Urinary bladder (tissue), 4 donors: ENCODE results near the gene ORC5. TPM values are rescaled to one million over a fixed set of nuclear protein-coding genes. Genes with fewer than 3 reads are reported as not detected.
"Not testable (repeated sequence)": the region's sequence is repeated elsewhere in the genome, so short reads cannot be mapped to it uniquely, and the experiment has no call there.

Experiments used
- DNase-seq: peaks from one replicate; pipeline ENCODE4 v3.0.0-alpha.2; 2015; ENCODE audit errors: extremely low spot score
- H3K27ac ChIP-seq: one replicate; pipeline ENCODE4 v1.5.1; 2013; ENCODE audit warnings: low read depth, mild to moderate bottlenecking, moderate library complexity
- H3K36me3 ChIP-seq: one replicate; pipeline ENCODE4 v1.6.1; 2013; ENCODE audit warnings: mild to moderate bottlenecking, moderate library complexity; ENCODE audit not compliant: insufficient read depth
- H3K4me1 ChIP-seq: one replicate; pipeline ENCODE4 v1.6.1; 2013; ENCODE audit warnings: mild to moderate bottlenecking, moderate library complexity; ENCODE audit not compliant: insufficient read depth
- H3K4me3 ChIP-seq: one replicate; pipeline ENCODE4 v1.5.1; 2013; ENCODE audit warnings: low read depth, low read length
- WGBS: extraction: QIAGEN DNeasy Blood & Tissue Kit; methylation state at CpG from one replicate; pipeline ENCODE4 v1.1.7; 2013; 5-methylcytosine and 5-hydroxymethylcytosine counted together
- polyA plus RNA-seq: library from polyadenylated mRNA; stranded (reverse); fragments of 200-250 nt; gene quantifications from one replicate; pipeline ENCODE4 v1.2.3, GENCODE V29; 2013
- total RNA-seq: library from RNA; depleted of rRNA; stranded (reverse); fragments of >200 nt; gene quantifications from one replicate; pipeline ENCODE4 v1.2.3, GENCODE V29; 2014
- donor health status: healthy with polysubstance abuse.
- donor health status: healthy.

ORC5 gene
- total and polyA plus RNA-seq, 2 donors = 12.3 to 47.6 TPM

- Histone ChIP-seq H3K4me1 (no peaks in the 10 kb centered on the region), H3K27ac (no peak overlapping the region), H3K36me3 (no peaks in the 10 kb centered on the region), H3K4me3 (no peak overlapping the region)
- DNase-seq = no peak
- WGBS = 64% methylated on average over 1 of the region's 1 CpG
Observed at GRCh38 chr7:104225451-104225850, 17.6 kb upstream of the ORC5 start.

- no peaks in the 10 kb centered on the region for H3K36me3 ChIP-seq
- H3K4me1 ChIP-seq = no peaks in the 10 kb centered on the region
- no peak for DNase-seq
- H3K27ac ChIP-seq = no peak overlapping the region
- H3K4me3 ChIP-seq = no peak overlapping the region
- 65% methylated on average over 4 of the region's 4 CpGs for WGBS
Observed at GRCh38 chr7:104217620-104218019, 9.8 kb upstream of the ORC5 start.

- H3K27ac ChIP-seq = no peak overlapping the region
- peaks cover 2% of the 10 kb centered on the region for H3K4me1 ChIP-seq
- WGBS = 61% methylated on average over 4 of the region's 4 CpGs
- H3K36me3 ChIP-seq = no peaks in the 10 kb centered on the region
- no peak for DNase-seq
- no peak overlapping the region for H3K4me3 ChIP-seq
Observed at GRCh38 chr7:104209063-104209462, 1.2 kb upstream of the ORC5 start.

- Histone ChIP-seq H3K27ac (no peak overlapping the region), H3K4me1 (peaks cover 2% of the 10 kb centered on the region), H3K4me3 (peak overlapping the region; percentile 50), H3K36me3 (no peaks in the 10 kb centered on the region)
- DNase-seq = no peak
- 23% methylated on average over 7 of the region's 7 CpGs for WGBS
Observed at GRCh38 chr7:104208421-104208780, 588 bp upstream of the ORC5 start.

- no peak for DNase-seq
- WGBS = under 1% methylated on average over 10 of the region's 10 CpGs
- peak overlapping the region; percentile 12 for H3K27ac ChIP-seq
- H3K36me3 ChIP-seq = no peaks in the 10 kb centered on the region
- H3K4me3 ChIP-seq = peak overlapping the region; percentile 50
- peaks cover 2% of the 10 kb centered on the region for H3K4me1 ChIP-seq
Observed at GRCh38 chr7:104207348-104207730, 474 bp downstream of the ORC5 start.

GRCh38 chr7:104206841-104207240 lies 972 bp downstream of the ORC5 start:
- Histone ChIP-seq H3K36me3 (no peaks in the 10 kb centered on the region), H3K4me1 (peaks cover 2% of the 10 kb centered on the region), H3K27ac (no peak overlapping the region), H3K4me3 (peak overlapping the region; percentile 50)
- no peak for DNase-seq
- WGBS = 36% methylated on average over 6 of the region's 6 CpGs

- no peak overlapping the region for H3K27ac ChIP-seq
- no peak for DNase-seq
- H3K36me3 ChIP-seq = peaks cover 1% of the 10 kb centered on the region
- no peak overlapping the region for H3K4me3 ChIP-seq
- H3K4me1 ChIP-seq = no peaks in the 10 kb centered on the region
- WGBS = 84% methylated on average over 6 of the region's 6 CpGs
Observed at GRCh38 chr7:104198673-104199278, 9.0 kb downstream of the ORC5 start.

GRCh38 chr7:104196161-104196560 lies 11.7 kb downstream of the ORC5 start:
- WGBS = 92% methylated on average over 2 of the region's 2 CpGs
- no peaks in the 10 kb centered on the region for H3K4me1 ChIP-seq
- no peak for DNase-seq
- H3K27ac ChIP-seq = no peak overlapping the region
- H3K4me3 ChIP-seq = no peak overlapping the region
- peaks cover 6% of the 10 kb centered on the region for H3K36me3 ChIP-seq

- Histone ChIP-seq H3K27ac (no peak overlapping the region), H3K36me3 (peaks cover 10% of the 10 kb centered on the region), H3K4me3 (no peak overlapping the region), H3K4me1 (no peaks in the 10 kb centered on the region)
- DNase-seq = no peak
- 98% methylated on average over 1 of the region's 1 CpG for WGBS
Observed at GRCh38 chr7:104192434-104192833, 15.4 kb downstream of the ORC5 start.

GRCh38 chr7:104185346-104185745 lies 22.5 kb downstream of the ORC5 start:
- DNase-seq = no peak
- H3K4me3 ChIP-seq = no peak overlapping the region
- no peak overlapping the region for H3K27ac ChIP-seq
- peaks cover 15% of the 10 kb centered on the region for H3K36me3 ChIP-seq
- no peaks in the 10 kb centered on the region for H3K4me1 ChIP-seq
- 55% methylated on average over 3 of the region's 3 CpGs for WGBS

- WGBS = 98% methylated on average over 2 of the region's 2 CpGs
- H3K27ac ChIP-seq = no peak overlapping the region
- peaks cover 9% of the 10 kb centered on the region for H3K36me3 ChIP-seq
- no peaks in the 10 kb centered on the region for H3K4me1 ChIP-seq
- no peak for DNase-seq
- no peak overlapping the region for H3K4me3 ChIP-seq
Observed at GRCh38 chr7:104179178-104179577, 28.6 kb downstream of the ORC5 start.

- H3K4me1 ChIP-seq, DNase-seq, H3K36me3 ChIP-seq, H3K27ac ChIP-seq, H3K4me3 ChIP-seq: not testable (repeated sequence)
- 96% methylated on average over 6 of the region's 6 CpGs for WGBS
Observed at GRCh38 chr7:104177565-104178083, 30.2 kb downstream of the ORC5 start.

GRCh38 chr7:104176332-104176731 lies 31.5 kb downstream of the ORC5 start:
- DNase-seq = no peak
- Histone ChIP-seq H3K4me3 (no peak overlapping the region), H3K36me3 (peaks cover 2% of the 10 kb centered on the region), H3K27ac (no peak overlapping the region), H3K4me1 (no peaks in the 10 kb centered on the region)
- WGBS = 49% methylated on average over 4 of the region's 4 CpGs

GRCh38 chr7:104175361-104175984 lies 32.3 kb downstream of the ORC5 start:
- 39% methylated on average over 2 of the region's 2 CpGs for WGBS
- no peak overlapping the region for H3K27ac ChIP-seq
- H3K4me1 ChIP-seq = no peaks in the 10 kb centered on the region
- peaks cover 2% of the 10 kb centered on the region for H3K36me3 ChIP-seq
- no peak overlapping the region for H3K4me3 ChIP-seq
- no peak for DNase-seq
